Measurements from ENCODE around the gene IGFBP7.

IGFBP7 gene

GRCh38 chr4:57094832-57095223 lies 15.4 kb downstream of the IGFBP7 start:
- DNase-seq: peak; percentile 15

- DNase-seq: no peak
Measured at GRCh38 chr4:57093845-57094831, 16.0 kb downstream of the IGFBP7 start.

- DNase-seq: no peak
Measured at GRCh38 chr4:57091657-57092162, 18.5 kb downstream of the IGFBP7 start.

GRCh38 chr4:57090079-57090478 lies 20.1 kb downstream of the IGFBP7 start:
- DNase-seq: no peak

- no peak for DNase-seq
Measured at GRCh38 chr4:57089549-57089948, 20.6 kb downstream of the IGFBP7 start.

- no peak for DNase-seq
Measured at GRCh38 chr4:57086031-57086723, 24.0 kb downstream of the IGFBP7 start.

- no peak for DNase-seq
Measured at GRCh38 chr4:57085278-57085677, 24.9 kb downstream of the IGFBP7 start.

GRCh38 chr4:57084360-57084759 lies 25.8 kb downstream of the IGFBP7 start:
- no peak for DNase-seq

- no peak for DNase-seq
Measured at GRCh38 chr4:57083090-57083489, 27.1 kb downstream of the IGFBP7 start.

GRCh38 chr4:57081651-57082621 lies 28.2 kb downstream of the IGFBP7 start:
- DNase-seq: no peak

- no peak for DNase-seq
Measured at GRCh38 chr4:57080781-57081650, 29.2 kb downstream of the IGFBP7 start.

- DNase-seq: peak; percentile 14
Measured at GRCh38 chr4:57078685-57079521, 31.3 kb downstream of the IGFBP7 start.

GRCh38 chr4:57077550-57078343 lies 32.4 kb downstream of the IGFBP7 start:
- no peak for DNase-seq

- no peak for DNase-seq
Measured at GRCh38 chr4:57076646-57077045, 33.5 kb downstream of the IGFBP7 start.

GRCh38 chr4:57075367-57075766 lies 34.8 kb downstream of the IGFBP7 start:
- DNase-seq: no peak

- DNase-seq: peak; percentile 26
Measured at GRCh38 chr4:57074744-57075143, 35.4 kb downstream of the IGFBP7 start.

GRCh38 chr4:57073559-57073958 lies 36.6 kb downstream of the IGFBP7 start:
- DNase-seq: no peak

GRCh38 chr4:57071326-57071725 lies 38.9 kb downstream of the IGFBP7 start:
- DNase-seq: peak; percentile 63

GRCh38 chr4:57070461-57070860 lies 39.7 kb downstream of the IGFBP7 start:
- no peak for DNase-seq

All from OCI-M1 (cell line).